HG02852 (cell line): ENCODE measurements around the gene RNPEPL1.
"Not testable (repeated sequence)": the region's sequence is repeated elsewhere in the genome, so short reads cannot be mapped to it uniquely, and the experiment has no call there.

Experiments
- ATAC-seq: cut with Tn5 transposase; IDR thresholded peaks from one replicate; pipeline ENCODE4 v1.9.1; 2021; ENCODE audit warnings: mild to moderate bottlenecking, moderate library complexity; ENCODE audit not compliant: unreplicated experiment

RNPEPL1 gene

GRCh38 chr2:240567872-240568677 is at the start of gene RNPEPL1:
Gene RNPEPL1, plus strand, starts transcription at chr2:240568484. Its CDS starts 103 bp downstream, at chr2:240568587.
- peak; percentile 31 for ATAC-seq

GRCh38 chr2:240518981-240519380 is 49.3 kb upstream of the RNPEPL1 start:
- no peak for ATAC-seq

GRCh38 chr2:240519396-240520129 is 48.7 kb upstream of the RNPEPL1 start:
- ATAC-seq, result no peak

- no peak for ATAC-seq
These were observed 47.9 kb upstream of the RNPEPL1 start for GRCh38 chr2:240520130-240520973.

GRCh38 chr2:240520974-240521350 is 47.3 kb upstream of the RNPEPL1 start:
- no peak for ATAC-seq

- not testable (repeated sequence) for ATAC-seq
These were observed 46.4 kb upstream of the RNPEPL1 start for GRCh38 chr2:240521885-240522284.

GRCh38 chr2:240522406-240522805 is 45.9 kb upstream of the RNPEPL1 start:
- no peak for ATAC-seq

- no peak for ATAC-seq
These were observed 44.6 kb upstream of the RNPEPL1 start for GRCh38 chr2:240523451-240524281.

- no peak for ATAC-seq
These were observed 43.1 kb upstream of the RNPEPL1 start for GRCh38 chr2:240524963-240525718.

GRCh38 chr2:240525802-240526201 is 42.5 kb upstream of the RNPEPL1 start:
- ATAC-seq, result no peak

GRCh38 chr2:240526521-240526920 is 41.8 kb upstream of the RNPEPL1 start:
- ATAC-seq, result no peak

GRCh38 chr2:240527153-240527750 is 41.0 kb upstream of the RNPEPL1 start:
- no peak for ATAC-seq

GRCh38 chr2:240528406-240529040 is 39.8 kb upstream of the RNPEPL1 start:
- no peak for ATAC-seq

- no peak for ATAC-seq
These were observed 38.8 kb upstream of the RNPEPL1 start for GRCh38 chr2:240529344-240529999.

GRCh38 chr2:240530181-240530580 is 38.1 kb upstream of the RNPEPL1 start:
- no peak for ATAC-seq

GRCh38 chr2:240531038-240531437 is 37.2 kb upstream of the RNPEPL1 start:
- no peak for ATAC-seq

- no peak for ATAC-seq
These were observed 36.1 kb upstream of the RNPEPL1 start for GRCh38 chr2:240532031-240532775.
